NCI-H2081 treated with DMSO at 0.1 percent for 48 hours (cell line): ENCODE results near the gene ILK.

ENCODE experiments used
- DNase-seq: peaks from one replicate; lab custom pipeline; 2025; lab: John Stamatoyannopoulos, UW

Gene ILK

GRCh38 chr11:6636480-6636879 is 32.9 kb downstream of the ILK start:
- DNase-seq = no peak

GRCh38 chr11:6637871-6638270 is 34.3 kb downstream of the ILK start:
- no peak for DNase-seq

DNA sequence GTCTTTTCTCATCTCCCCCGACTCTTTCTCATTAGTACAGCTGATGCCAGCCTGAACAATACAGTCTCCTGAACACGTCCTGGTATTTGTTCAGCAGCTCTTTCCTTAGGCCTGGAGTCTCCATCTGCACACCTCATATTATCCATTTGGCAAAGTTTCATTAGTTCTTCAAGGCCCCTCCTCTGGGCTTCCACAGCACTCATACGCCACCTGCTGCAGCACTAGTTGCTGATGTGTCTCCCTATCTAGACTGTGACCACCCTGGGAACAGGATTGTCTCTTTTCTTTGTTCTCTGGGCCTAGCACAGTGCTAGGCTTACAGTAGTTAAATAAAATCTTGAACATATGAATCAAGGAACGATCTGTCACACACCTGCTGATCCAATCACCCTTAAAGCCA is 34.9 kb downstream of the ILK start:
- no peak for DNase-seq

DNA sequence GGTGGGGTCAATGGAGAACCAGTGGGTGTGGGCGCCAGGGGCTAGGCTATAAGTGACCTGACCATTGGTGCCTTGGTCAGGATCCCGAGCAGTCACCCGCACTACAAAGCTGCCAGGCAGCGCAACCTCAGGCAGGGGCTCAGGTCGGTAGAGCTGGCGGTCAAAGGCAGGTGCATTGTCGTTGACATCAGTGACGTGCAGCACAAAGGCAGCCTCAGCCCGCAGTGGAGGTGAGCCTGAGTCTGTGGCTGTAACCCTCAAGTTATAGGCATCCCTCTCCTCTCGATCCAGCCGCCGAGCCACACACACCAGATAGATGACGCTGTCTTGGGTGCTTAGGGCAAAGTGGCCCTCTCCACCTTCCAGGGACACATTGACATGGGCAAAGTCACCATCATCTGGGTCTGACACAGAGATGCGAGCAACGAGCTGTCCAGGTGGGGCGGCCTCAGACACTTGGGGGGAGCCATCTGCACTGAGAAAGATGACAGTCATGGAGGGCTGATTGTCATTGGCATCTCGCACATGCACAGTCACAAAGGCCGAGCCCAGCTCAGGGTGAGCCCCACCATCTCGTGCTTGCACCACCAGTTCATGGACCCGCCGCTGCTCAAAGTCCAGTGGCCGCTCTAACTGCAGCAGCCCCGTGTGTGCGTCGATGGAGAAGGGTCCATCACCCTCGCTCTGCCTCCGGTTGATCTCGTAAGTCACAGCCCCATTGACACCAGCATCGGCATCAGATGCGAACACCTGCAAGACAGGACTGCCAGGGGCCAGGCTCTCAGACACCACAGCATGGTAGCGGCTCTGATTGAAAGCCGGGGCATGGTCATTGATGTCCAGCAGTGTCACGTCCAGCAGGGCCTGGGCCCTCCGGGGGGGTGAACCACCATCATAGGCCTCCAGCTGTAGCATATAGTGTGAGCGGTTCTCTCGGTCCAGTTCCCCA is 36.7 kb downstream of the ILK start:
- DNase-seq = no peak

DNA sequence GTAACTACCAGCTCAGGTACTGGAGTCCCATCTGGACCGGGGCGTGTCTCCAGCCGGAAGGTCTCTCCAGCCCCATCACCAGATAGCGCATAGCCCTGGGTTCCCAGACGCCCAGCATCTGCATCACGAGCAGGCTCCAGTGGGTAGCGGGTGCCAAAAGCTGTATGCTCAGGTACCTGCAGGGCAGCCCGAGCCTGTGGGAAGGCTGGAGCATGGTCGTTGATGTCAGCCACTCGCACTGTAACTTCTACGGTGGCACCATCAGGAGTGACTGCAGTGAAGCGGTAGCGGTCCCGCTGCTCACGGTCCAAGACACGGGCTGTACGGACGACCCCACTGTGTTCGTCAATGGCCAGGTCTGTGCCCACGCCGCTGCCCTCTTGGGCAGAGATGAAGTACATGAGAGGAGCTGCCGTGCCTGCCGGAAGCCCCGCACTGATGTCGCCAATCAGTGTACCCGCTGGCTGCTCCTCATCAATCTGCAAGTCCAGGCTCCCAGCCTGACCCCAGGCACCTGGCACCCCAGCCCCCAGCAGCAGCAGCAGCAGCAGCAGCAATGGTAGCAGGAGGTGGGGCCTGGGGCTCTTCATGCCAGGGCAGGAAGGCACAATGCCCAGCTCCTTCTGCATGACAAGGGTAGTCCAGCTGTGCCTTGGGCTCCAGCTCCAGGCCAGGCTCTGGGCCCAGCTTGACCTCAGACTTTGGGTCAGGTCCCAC is 37.6 kb downstream of the ILK start:
- DNase-seq = no peak

GRCh38 chr11:6642957-6643356 is 39.4 kb downstream of the ILK start:
- DNase-seq = no peak

DNA sequence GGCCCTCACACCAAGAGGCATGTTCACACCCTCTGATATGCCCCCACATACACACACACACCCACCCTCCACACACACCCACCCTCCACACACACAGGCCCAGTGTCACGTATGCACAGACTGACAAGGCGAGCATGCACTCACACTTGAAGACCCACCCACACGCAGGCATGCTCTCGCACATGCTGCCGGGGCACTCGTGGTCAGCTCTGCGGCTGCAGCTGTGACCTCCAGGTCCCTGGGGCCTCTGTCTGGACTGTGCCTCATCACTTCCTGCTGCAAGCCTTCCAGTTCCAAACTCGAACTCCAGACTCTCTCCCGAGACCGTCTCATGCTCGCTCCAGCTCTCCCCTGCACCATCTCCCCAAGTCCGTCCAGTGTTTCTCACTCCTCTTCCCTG is 42.5 kb downstream of the ILK start:
- DNase-seq = no peak

DNA sequence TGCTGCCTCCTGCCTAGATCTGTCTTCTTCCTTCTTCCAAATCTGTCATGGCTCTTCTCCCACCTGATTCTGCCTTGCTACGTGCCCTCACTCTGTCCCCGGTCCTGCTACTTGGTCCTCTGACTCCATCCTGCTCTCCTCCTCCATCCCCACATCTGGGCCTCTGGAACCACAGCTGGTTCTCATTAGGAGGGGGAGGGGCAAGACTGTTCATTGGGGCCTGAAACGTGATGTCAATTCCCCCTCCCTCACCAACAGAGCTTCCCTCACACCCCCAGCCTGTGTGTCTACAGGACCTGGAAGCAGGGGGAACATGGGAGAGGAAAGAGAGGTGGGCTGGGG is 43.0 kb downstream of the ILK start:
- DNase-seq = no peak

GRCh38 chr11:6646918-6647679 is 43.5 kb downstream of the ILK start:
- DNase-seq = no peak

DNA sequence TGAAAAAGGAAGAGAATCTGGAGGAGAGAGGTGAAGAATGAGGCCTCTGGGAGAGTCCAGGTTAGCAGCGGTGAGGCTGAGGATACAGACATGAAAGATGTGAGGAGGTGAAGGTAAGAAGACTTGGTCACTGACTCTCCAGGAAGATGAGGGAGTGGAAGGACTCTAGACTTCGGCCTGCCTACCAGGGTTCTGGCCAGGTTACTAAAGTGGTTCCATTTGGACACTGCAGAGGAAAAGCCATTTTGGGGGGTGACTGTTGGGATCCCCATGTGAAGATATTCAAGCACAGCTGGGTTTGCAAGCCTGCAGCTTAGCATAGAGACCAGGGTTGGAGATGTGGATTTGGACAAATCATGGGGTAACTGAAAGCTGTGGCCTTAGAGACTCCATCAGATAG is 44.3 kb downstream of the ILK start:
- DNase-seq = no peak

DNA sequence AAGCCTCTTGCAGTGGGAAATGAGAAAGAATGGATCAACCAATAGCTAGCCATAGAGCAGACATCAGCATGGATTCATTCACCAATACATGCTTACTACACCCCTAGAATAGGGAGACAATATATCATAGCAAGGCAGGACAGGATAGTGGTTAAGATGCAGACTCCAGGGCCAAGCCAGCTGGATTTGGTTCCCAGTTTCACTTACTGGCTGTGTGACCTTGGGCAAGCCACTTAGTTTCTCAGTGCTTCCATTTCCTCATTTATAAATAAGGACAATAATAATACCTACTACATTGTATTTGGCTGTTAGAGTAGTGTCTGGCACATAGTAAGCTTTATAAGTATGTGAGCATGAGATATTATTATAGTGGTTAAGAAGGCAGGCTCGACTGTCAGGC is 44.9 kb downstream of the ILK start:
- no peak for DNase-seq

- DNase-seq = no peak
Measured at GRCh38 chr11:6650104-6650503, 46.5 kb downstream of the ILK start.

DNA sequence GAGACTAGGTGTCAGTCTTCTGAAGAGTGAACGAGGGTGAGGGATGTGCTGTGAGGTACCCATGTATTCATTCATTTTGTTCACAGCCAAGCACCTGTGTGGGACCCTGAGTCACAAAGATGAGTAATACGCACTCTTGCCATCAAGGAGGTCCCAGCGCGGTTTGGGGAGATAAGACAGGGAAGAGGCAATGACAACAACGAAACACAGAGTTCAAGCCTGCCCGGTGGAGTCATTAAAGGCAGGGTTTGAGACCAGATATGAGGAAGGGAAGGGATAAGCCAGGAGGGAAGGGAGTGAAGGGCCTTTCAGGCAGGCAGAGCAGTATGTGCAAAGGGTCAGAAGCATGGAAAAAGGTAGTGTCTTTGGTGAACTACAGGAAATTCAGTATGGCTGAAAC is 47.4 kb downstream of the ILK start:
- no peak for DNase-seq

- DNase-seq = no peak
Measured at GRCh38 chr11:6652182-6652581, 48.6 kb downstream of the ILK start.

GRCh38 chr11:6653097-6653496 is 49.5 kb downstream of the ILK start:
- no peak for DNase-seq

DNA sequence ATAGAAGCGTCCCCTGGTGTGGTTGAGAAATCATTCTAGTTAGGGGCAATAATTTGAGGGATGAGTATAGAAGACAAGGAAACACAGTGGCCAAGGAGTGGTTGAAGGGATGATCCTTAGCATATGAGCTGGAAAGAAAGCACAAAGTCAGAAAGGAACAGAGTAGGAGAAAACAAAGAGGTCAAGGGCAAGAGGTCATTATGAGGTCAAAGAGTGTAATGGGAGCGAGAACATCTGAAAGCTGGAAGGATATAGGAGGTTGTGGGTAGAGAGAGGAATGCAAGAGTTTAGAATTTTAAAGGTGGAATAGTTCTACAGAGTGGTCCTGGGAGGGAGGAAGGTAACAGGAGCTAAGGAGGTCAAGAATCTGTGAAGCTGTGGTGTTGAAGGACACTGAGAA is 50.1 kb downstream of the ILK start:
- no peak for DNase-seq

DNA sequence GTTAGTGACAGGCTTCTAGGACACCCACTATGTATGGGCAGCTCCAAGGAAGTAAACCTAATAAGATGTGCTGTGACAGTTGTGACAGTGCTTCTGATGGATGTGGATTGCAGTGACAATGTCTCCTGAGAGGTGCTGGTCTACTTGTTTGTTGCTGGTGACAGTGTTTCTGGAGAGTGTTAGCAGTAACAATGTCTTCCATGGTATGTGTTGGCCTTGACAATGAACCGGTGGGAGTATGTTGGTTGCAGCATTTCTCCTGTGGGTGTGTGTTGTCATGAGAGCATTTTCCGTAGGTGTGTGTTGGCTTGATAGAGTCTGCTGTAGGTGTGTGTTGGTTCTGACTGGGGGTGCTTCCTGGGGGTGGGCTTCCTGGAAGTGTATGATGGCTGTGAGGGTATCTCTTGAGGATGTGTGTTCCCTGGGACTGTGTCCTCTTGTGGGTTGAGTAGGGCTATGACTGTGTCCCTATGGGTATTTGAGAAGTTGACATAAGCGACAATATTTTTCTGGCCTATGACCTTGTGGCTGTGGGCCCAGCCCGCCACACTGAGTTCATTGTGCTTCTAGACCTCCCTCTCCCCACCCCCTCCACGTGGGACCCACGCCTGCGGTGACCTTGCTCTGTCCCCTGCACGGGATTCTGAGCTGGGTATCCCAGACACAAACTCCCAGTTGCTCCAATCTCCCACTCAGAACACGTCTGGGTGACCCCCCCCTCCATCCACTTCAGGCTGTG is 50.9 kb downstream of the ILK start:
- no peak for DNase-seq

DNA sequence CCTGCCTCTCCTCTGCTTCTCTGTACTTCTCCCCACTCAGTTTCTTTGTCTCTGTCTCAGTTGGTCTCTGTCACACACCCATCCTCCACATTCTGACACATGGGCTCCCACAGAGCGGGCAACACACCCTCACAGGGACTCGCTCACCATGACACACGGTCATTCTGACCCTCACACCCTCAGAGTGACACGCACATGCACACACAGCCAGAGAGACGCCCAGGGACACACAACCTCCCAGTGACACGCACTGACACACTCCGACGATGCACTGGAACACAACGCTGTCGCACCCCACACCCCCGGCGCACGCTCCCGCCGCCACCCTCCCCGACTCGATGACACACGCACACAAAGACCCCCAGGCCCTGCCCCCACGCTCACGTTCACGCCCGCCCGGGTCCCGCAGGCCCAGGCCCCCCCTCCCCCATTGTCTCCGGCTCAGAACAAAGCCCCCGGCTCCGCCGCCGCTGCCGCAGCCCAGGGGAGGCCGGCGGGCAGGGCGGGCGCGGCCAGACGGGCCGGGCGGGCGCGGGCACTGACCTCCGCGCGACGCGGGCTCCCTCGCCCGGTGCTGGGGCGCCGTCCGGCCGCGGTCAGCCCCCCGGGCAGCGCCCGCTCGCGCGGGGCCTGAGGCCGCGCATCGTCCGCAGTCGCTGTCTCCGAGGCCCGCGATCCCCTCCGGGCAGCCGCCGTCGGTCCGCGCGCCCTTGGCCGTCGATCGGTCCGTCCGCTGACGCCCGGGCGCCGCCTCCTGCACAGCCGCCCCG is 51.6 kb downstream of the ILK start:
- no peak for DNase-seq

DNA sequence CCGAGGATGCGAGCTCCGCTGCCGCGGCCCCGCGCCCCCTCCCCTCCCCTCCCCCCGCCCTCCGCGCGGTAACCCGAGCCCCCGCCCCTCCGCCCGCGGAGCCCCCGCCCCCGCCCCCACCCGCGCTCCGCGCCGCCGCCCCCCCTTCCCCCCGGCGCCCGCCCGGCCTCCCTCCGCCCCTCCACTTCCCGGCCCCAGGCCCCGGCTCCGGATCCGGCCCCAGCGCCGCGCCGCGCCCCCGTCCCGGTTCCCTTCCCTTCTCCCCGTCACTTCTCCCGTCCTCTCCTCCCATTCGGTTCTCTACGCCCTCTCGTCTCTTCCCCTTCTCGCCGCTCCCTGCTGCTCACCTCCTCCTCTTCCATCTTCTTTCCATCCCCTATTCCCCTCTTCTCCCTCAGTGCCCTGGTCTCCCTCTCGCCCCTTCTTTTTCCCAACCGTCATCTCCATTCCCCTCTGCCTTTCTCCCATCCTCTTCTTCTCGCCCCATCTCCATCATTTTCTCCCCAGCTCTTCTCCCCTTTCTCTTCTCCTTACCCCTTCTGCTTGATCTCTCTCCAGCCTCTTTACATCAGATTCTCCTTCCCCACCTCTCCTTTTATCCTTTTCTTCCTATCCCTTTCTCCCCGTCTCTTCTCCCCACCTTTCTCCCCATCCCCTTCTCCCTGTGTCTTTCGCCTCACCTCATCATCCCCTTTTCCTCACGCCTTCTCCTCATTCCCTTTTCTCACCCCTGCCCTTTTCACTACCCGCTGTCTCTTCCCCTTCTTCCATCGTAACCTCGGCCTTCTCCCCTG is 52.4 kb downstream of the ILK start, which contains the start of gene DCHS1:
TSS of gene DCHS1 (minus strand) at position 20 of the 794 bp plus-strand sequence. CDS start 14,196 bp downstream, outside the sequence.
- DNase-seq = no peak

DNA sequence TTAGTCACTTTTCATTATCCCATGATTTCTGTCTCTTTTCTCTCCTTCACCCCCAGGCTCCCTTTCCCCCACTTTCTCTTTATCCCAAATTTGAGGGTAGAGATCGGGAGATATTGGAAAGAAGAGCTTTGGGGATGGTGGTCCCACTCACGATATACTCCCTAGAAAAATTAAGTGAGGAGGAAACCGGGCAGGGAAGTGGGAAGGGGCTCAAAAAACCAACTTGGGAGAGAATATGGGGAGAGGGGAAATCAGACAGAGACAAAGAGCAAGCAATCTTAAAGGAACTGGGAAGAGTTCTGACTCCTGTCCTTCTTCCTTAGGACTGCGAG is 53.0 kb downstream of the ILK start:
- no peak for DNase-seq
